H9 (cell line): ENCODE data around the gene IL32. TPM values are rescaled to one million over a fixed set of nuclear protein-coding genes. Genes with fewer than 3 reads are reported as not detected.

ENCODE experiments used
- DNase-seq: peaks from one replicate; pipeline ENCODE4 v3.0.0-alpha.2; 2017
- H2AFZ ChIP-seq: one replicate; pipeline ENCODE4 v1.6.1; 2013; ENCODE audit warnings: mild to moderate bottlenecking, low read length, control low read depth, moderate library complexity
- H2AK5ac ChIP-seq: 2 replicates; pipeline ENCODE4 v1.6.1; 2013; ENCODE audit warnings: low read length, control low read depth, mixed read lengths; ENCODE audit not compliant: insufficient read length
- H2BK120ac ChIP-seq: one replicate; pipeline ENCODE4 v1.6.1; 2013; ENCODE audit warnings: low read depth, mild to moderate bottlenecking, low read length, control low read depth, inconsistent platforms; ENCODE audit not compliant: poor library complexity, severe bottlenecking
- H2BK12ac ChIP-seq: 2 replicates; pipeline ENCODE4 v1.6.1; 2013; ENCODE audit warnings: low read length, control low read depth, mixed read lengths, low read depth; ENCODE audit not compliant: insufficient read length
- H2BK15ac ChIP-seq: 2 replicates; pipeline ENCODE4 v1.6.1; 2013; ENCODE audit warnings: low read depth, low read length, control low read depth
- H2BK20ac ChIP-seq: one replicate; pipeline ENCODE4 v1.6.1; 2013; ENCODE audit warnings: low read depth, mild to moderate bottlenecking, low read length, control low read depth, inconsistent platforms; ENCODE audit not compliant: poor library complexity, severe bottlenecking
- H2BK5ac ChIP-seq: 2 replicates; pipeline ENCODE4 v1.6.1; 2013; ENCODE audit warnings: low read length, control low read depth, mixed read lengths; ENCODE audit not compliant: insufficient read length
- H3K14ac ChIP-seq: 2 replicates; pipeline ENCODE4 v1.6.1; 2013; ENCODE audit warnings: low read length, control low read depth; ENCODE audit not compliant: insufficient read depth
- H3K18ac ChIP-seq: 2 replicates; pipeline ENCODE4 v1.6.1; 2013; ENCODE audit warnings: low read depth, mild to moderate bottlenecking, mixed read lengths, low read length, control low read depth; ENCODE audit not compliant: insufficient read length
- H3K23ac ChIP-seq: 2 replicates; pipeline ENCODE4 v1.6.1; 2013; ENCODE audit warnings: low read length, control low read depth, mixed read lengths, low read depth; ENCODE audit not compliant: insufficient read length
- H3K23me2 ChIP-seq: 2 replicates; pipeline ENCODE4 v1.6.1; 2013; ENCODE audit warnings: low read depth, mild to moderate bottlenecking, mixed read lengths, low read length, control low read depth; ENCODE audit not compliant: insufficient read length, poor library complexity, severe bottlenecking
- H3K27ac ChIP-seq: 2 replicates; pipeline ENCODE4 v1.5.1; 2013; ENCODE audit warnings: low read length, control low read depth, mixed read lengths, low read depth; ENCODE audit not compliant: insufficient read length
- H3K27me3 ChIP-seq: 2 replicates; pipeline ENCODE4 v1.6.1; 2013; ENCODE audit warnings: low read length, control low read depth, inconsistent platforms; ENCODE audit not compliant: insufficient read depth
- H3K4ac ChIP-seq: 2 replicates; pipeline ENCODE4 v1.6.1; 2013; ENCODE audit warnings: low read depth, mild to moderate bottlenecking, control low read depth, inconsistent platforms, low read length, moderate library complexity
- H3K4me1 ChIP-seq: 2 replicates; pipeline ENCODE4 v1.6.1; 2013; ENCODE audit warnings: low read length, control low read depth, inconsistent platforms; ENCODE audit not compliant: insufficient read depth
- H3K4me2 ChIP-seq: 2 replicates; pipeline ENCODE4 v1.6.1; 2013; ENCODE audit warnings: low read length, control low read depth, mixed read lengths; ENCODE audit not compliant: insufficient read length, insufficient read depth
- H3K56ac ChIP-seq: 2 replicates; pipeline ENCODE4 v1.6.1; 2013; ENCODE audit warnings: low read depth, mild to moderate bottlenecking, mixed read lengths, low read length, control low read depth; ENCODE audit not compliant: insufficient read length
- H3K79me1 ChIP-seq: 2 replicates; pipeline ENCODE4 v1.6.1; 2013; ENCODE audit warnings: low read depth, mild to moderate bottlenecking, moderate library complexity, low read length, control low read depth, inconsistent platforms; ENCODE audit not compliant: insufficient read depth, poor library complexity, severe bottlenecking
- H3K79me2 ChIP-seq: 2 replicates; pipeline ENCODE4 v1.6.1; 2013; ENCODE audit warnings: low read length, control low read depth, inconsistent platforms; ENCODE audit not compliant: insufficient read depth
- H3K9ac ChIP-seq: 2 replicates; pipeline ENCODE4 v1.6.1; 2013; ENCODE audit warnings: low read length, control low read depth, mixed read lengths; ENCODE audit not compliant: insufficient read length; ENCODE audit errors: extremely low read depth
- H3K9me3 ChIP-seq: one replicate; pipeline ENCODE4 v1.6.1; 2013; ENCODE audit warnings: low read depth, low read length, inconsistent platforms; ENCODE audit not compliant: control insufficient read depth
- H3T11ph ChIP-seq: one replicate; pipeline ENCODE4 v1.6.1; 2013; ENCODE audit warnings: mild to moderate bottlenecking, low read length, control low read depth, inconsistent platforms
- H4K20me1 ChIP-seq: one replicate; pipeline ENCODE4 v1.6.1; 2013; ENCODE audit not compliant: control insufficient read depth, insufficient read length, insufficient read depth
- H4K5ac ChIP-seq: 2 replicates; pipeline ENCODE4 v1.6.1; 2013; ENCODE audit warnings: low read depth, mild to moderate bottlenecking, mixed read lengths, low read length, control low read depth; ENCODE audit not compliant: insufficient read length
- H4K8ac ChIP-seq: replicated peaks from 2 replicates; pipeline ENCODE4 v1.6.1; 2013; ENCODE audit warnings: low read length, control low read depth, mixed read lengths, low read depth; ENCODE audit not compliant: insufficient read length
- H4K91ac ChIP-seq: 2 replicates; pipeline ENCODE4 v1.6.1; 2013; ENCODE audit warnings: low read depth, mild to moderate bottlenecking, moderate library complexity, mixed read lengths, low read length, control low read depth; ENCODE audit not compliant: insufficient read length
- H3K27ac Mint-ChIP-seq, 3 experiments: 2 replicates in 2 of 3; 3 replicates in 1 of 3; pipeline ENCODE4 v1.8.0; 2020 to 2021; ENCODE audit warnings: mixed read lengths in 3 of 3, mild to moderate bottlenecking in 1 of 3, moderate library complexity in 1 of 3
- H3K27me3 Mint-ChIP-seq: 2 replicates; pipeline ENCODE4 v1.8.0; 2021; ENCODE audit warnings: low read depth, mild to moderate bottlenecking, moderate library complexity, mixed read lengths
- H3K36me3 Mint-ChIP-seq, 3 experiments: 2 replicates in 2 of 3; 3 replicates in 1 of 3; pipeline ENCODE4 v1.8.0; 2020 to 2021; ENCODE audit warnings: low read depth in 3 of 3, mixed read lengths in 3 of 3; ENCODE audit not compliant: insufficient read depth in 1 of 3
- H3K4me1 Mint-ChIP-seq, 2 experiments: 2 replicates each; pipeline ENCODE4 v1.8.0; 2020; ENCODE audit warnings: mixed read lengths in 2 of 2
- H3K4me3 Mint-ChIP-seq, 2 experiments: 2 replicates in 1 of 2; 3 replicates in 1 of 2; pipeline ENCODE4 v1.8.0; 2020 to 2021; ENCODE audit warnings: mild to moderate bottlenecking in 2 of 2, mixed read lengths in 2 of 2, moderate library complexity in 1 of 2
- H3K9me3 Mint-ChIP-seq, 2 experiments: 2 replicates in 1 of 2; 3 replicates in 1 of 2; pipeline ENCODE4 v1.8.0; 2020; ENCODE audit warnings: mild to moderate bottlenecking in 2 of 2, mixed read lengths in 2 of 2, moderate library complexity in 1 of 2
- CTCF ChIP-seq: fragments of 200-600 bp; sonication (generic); conservative IDR thresholded peaks from 3 replicates; pipeline ENCODE4 v1.8.0; 2021; ENCODE audit warnings: antibody characterized with exemption, mild to moderate bottlenecking
- WGBS: extraction: QIAGEN DNeasy Blood & Tissue Kit; methylation state at CpG from one replicate; pipeline ENCODE4 v1.1.7; 2013; ENCODE audit warnings: missing lambda C conversion rate, low lambda C conversion rate, mixed read lengths; ENCODE audit not compliant: insufficient read length; ENCODE audit errors: extremely low coverage; 5-methylcytosine and 5-hydroxymethylcytosine counted together
- total RNA-seq: library from RNA; stranded (reverse); gene quantifications from 2 replicates; pipeline ENCODE4 v1.2.1, GENCODE V29; 2021

The IL32 gene
- total RNA-seq, 1 experiment from 2014 or later, result 2.0 TPM

- H3K27ac Mint-ChIP-seq, result peak overlapping the region in 1 of 3 experiments; percentile 83; a peak in 2 of 7 replicates
- Histone ChIP-seq H3K27ac (no peak overlapping the region), H4K5ac (no peak overlapping the region), H3K23me2 (no peaks in the 10 kb centered on the region), H2AK5ac (no peak overlapping the region), H3K4ac (no peak overlapping the region), H3K56ac (no peak overlapping the region), H3K79me2 (peaks cover 2% of the 10 kb centered on the region; the same call in 1 of the 2 replicates), H3K9ac (no peak overlapping the region), H3K4me1 (no peaks in the 10 kb centered on the region), H3K9me3 (no peaks in the 10 kb centered on the region), H2BK120ac (no peak overlapping the region), H3K79me1 (peaks cover 6% of the 10 kb centered on the region), H3K23ac (no peak overlapping the region), H2BK20ac (no peak overlapping the region), H3T11ph (no peak overlapping the region), H4K91ac (no peak overlapping the region), H3K14ac (no peak overlapping the region), H2BK12ac (no peak overlapping the region), H4K20me1 (no peaks in the 10 kb centered on the region), H4K8ac (no peak overlapping the region), H3K4me2 (no peak overlapping the region), H3K27me3 (no peaks in the 10 kb centered on the region), H2AFZ (no peak overlapping the region), H3K18ac (no peak overlapping the region), H2BK5ac (no peak overlapping the region), H2BK15ac (no peak overlapping the region)
- H3K27me3 Mint-ChIP-seq, result no peaks in the 10 kb centered on the region; the same call in 1 of the 2 replicates
- DNase-seq, result no peak
- H3K36me3 Mint-ChIP-seq, result peaks cover 37 to 75% (median 41%) of the 10 kb centered on the region in 3 experiments; a peak in 6 of 7 replicates
- WGBS, result no CpG with 5 or more reads among the region's 71 CpGs
- H3K4me3 Mint-ChIP-seq, result peak overlapping the region in 1 of 2 experiments; percentile 20; a peak in 1 of 5 replicates
- H3K9me3 Mint-ChIP-seq, result no peaks in the 10 kb centered on the region
- no peak for TF ChIP-seq CTCF
- H3K4me1 Mint-ChIP-seq, result peaks cover 10 to 17% of the 10 kb centered on the region in 2 experiments
Measured at GRCh38 chr16:3088925-3089716, 23.7 kb downstream of the IL32 start.
